ENCODE results near the gene MFAP2.
"Not testable (repeated sequence)": the region's sequence is repeated elsewhere in the genome, so short reads cannot be mapped to it uniquely, and the experiment has no call there.

Gene MFAP2

GRCh38 chr1:16971341-16972188 is 8.9 kb downstream of the MFAP2 start:
- Histone ChIP-seq H3K27ac (ENCODE audit: low read depth, low read length) (no peak overlapping the region), H3K4me1 (ENCODE audit: control insufficient read depth, insufficient read depth, low read length, unreplicated experiment) (peaks cover 8% of the 10 kb centered on the region), H3K27me3 (ENCODE audit: insufficient read depth, low read length) (no peaks in the 10 kb centered on the region), H2AFZ (ENCODE audit: low read length, unreplicated experiment) (no peak overlapping the region), H3K79me2 (ENCODE audit: control insufficient read depth, insufficient read depth, low read length, unreplicated experiment) (no peaks in the 10 kb centered on the region), H3K4me3 (ENCODE audit: low read depth, low read length) (no peak overlapping the region), H3K36me3 (ENCODE audit: insufficient read depth, low read length) (no peaks in the 10 kb centered on the region)

- H3K4me3 ChIP-seq (ENCODE audit: low read depth, low read length): no peak overlapping the region
- no peak overlapping the region for H2AFZ ChIP-seq (ENCODE audit: low read length, unreplicated experiment)
- H3K4me1 ChIP-seq (ENCODE audit: control insufficient read depth, insufficient read depth, low read length, unreplicated experiment): peaks cover 8% of the 10 kb centered on the region
- no peak overlapping the region for H3K27ac ChIP-seq (ENCODE audit: low read depth, low read length)
- H3K27me3 ChIP-seq (ENCODE audit: insufficient read depth, low read length): no peaks in the 10 kb centered on the region
- no peaks in the 10 kb centered on the region for H3K36me3 ChIP-seq (ENCODE audit: insufficient read depth, low read length)
- H3K79me2 ChIP-seq (ENCODE audit: control insufficient read depth, insufficient read depth, low read length, unreplicated experiment): no peaks in the 10 kb centered on the region
Measured at GRCh38 chr1:16970132-16970910, 10.1 kb downstream of the MFAP2 start.

GRCh38 chr1:16969651-16970050 is 10.8 kb downstream of the MFAP2 start:
- no peaks in the 10 kb centered on the region for H3K27me3 ChIP-seq (ENCODE audit: insufficient read depth, low read length)
- H2AFZ ChIP-seq (ENCODE audit: low read length, unreplicated experiment): no peak overlapping the region
- H3K4me3 ChIP-seq (ENCODE audit: low read depth, low read length): no peak overlapping the region
- peaks cover 8% of the 10 kb centered on the region for H3K4me1 ChIP-seq (ENCODE audit: control insufficient read depth, insufficient read depth, low read length, unreplicated experiment)
- H3K27ac ChIP-seq (ENCODE audit: low read depth, low read length): no peak overlapping the region
- no peaks in the 10 kb centered on the region for H3K36me3 ChIP-seq (ENCODE audit: insufficient read depth, low read length)
- no peaks in the 10 kb centered on the region for H3K79me2 ChIP-seq (ENCODE audit: control insufficient read depth, insufficient read depth, low read length, unreplicated experiment)

- Histone ChIP-seq H3K27ac (ENCODE audit: low read depth, low read length) (no peak overlapping the region), H3K4me1 (ENCODE audit: control insufficient read depth, insufficient read depth, low read length, unreplicated experiment) (peaks cover 8% of the 10 kb centered on the region), H2AFZ (ENCODE audit: low read length, unreplicated experiment) (no peak overlapping the region), H3K36me3 (ENCODE audit: insufficient read depth, low read length) (no peaks in the 10 kb centered on the region), H3K79me2 (ENCODE audit: control insufficient read depth, insufficient read depth, low read length, unreplicated experiment) (no peaks in the 10 kb centered on the region), H3K27me3 (ENCODE audit: insufficient read depth, low read length) (no peaks in the 10 kb centered on the region), H3K4me3 (ENCODE audit: low read depth, low read length) (no peak overlapping the region)
Measured at GRCh38 chr1:16969057-16969611, 11.3 kb downstream of the MFAP2 start.

GRCh38 chr1:16968372-16968771 is 12.0 kb downstream of the MFAP2 start:
- Histone ChIP-seq H2AFZ (ENCODE audit: low read length, unreplicated experiment) (no peak overlapping the region), H3K27ac (ENCODE audit: low read depth, low read length) (no peak overlapping the region), H3K4me3 (ENCODE audit: low read depth, low read length) (no peak overlapping the region), H3K4me1 (ENCODE audit: control insufficient read depth, insufficient read depth, low read length, unreplicated experiment) (peaks cover 8% of the 10 kb centered on the region), H3K79me2 (ENCODE audit: control insufficient read depth, insufficient read depth, low read length, unreplicated experiment) (no peaks in the 10 kb centered on the region), H3K27me3 (ENCODE audit: insufficient read depth, low read length) (no peaks in the 10 kb centered on the region), H3K36me3 (ENCODE audit: insufficient read depth, low read length) (no peaks in the 10 kb centered on the region)

- H2AFZ ChIP-seq (ENCODE audit: low read length, unreplicated experiment): no peak overlapping the region
- no peaks in the 10 kb centered on the region for H3K36me3 ChIP-seq (ENCODE audit: insufficient read depth, low read length)
- H3K27ac ChIP-seq (ENCODE audit: low read depth, low read length): no peak overlapping the region
- H3K79me2 ChIP-seq (ENCODE audit: control insufficient read depth, insufficient read depth, low read length, unreplicated experiment): no peaks in the 10 kb centered on the region
- H3K4me1 ChIP-seq (ENCODE audit: control insufficient read depth, insufficient read depth, low read length, unreplicated experiment): peaks cover 8% of the 10 kb centered on the region
- no peaks in the 10 kb centered on the region for H3K27me3 ChIP-seq (ENCODE audit: insufficient read depth, low read length)
- H3K4me3 ChIP-seq (ENCODE audit: low read depth, low read length): no peak overlapping the region
Measured at GRCh38 chr1:16967962-16968361, 12.5 kb downstream of the MFAP2 start.

GRCh38 chr1:16967095-16967575 is 13.3 kb downstream of the MFAP2 start:
- no peak overlapping the region for H2AFZ ChIP-seq (ENCODE audit: low read length, unreplicated experiment)
- H3K4me3 ChIP-seq (ENCODE audit: low read depth, low read length): no peak overlapping the region
- H3K27ac ChIP-seq (ENCODE audit: low read depth, low read length): no peak overlapping the region
- peaks cover 8% of the 10 kb centered on the region for H3K4me1 ChIP-seq (ENCODE audit: control insufficient read depth, insufficient read depth, low read length, unreplicated experiment)
- no peaks in the 10 kb centered on the region for H3K36me3 ChIP-seq (ENCODE audit: insufficient read depth, low read length)
- no peaks in the 10 kb centered on the region for H3K79me2 ChIP-seq (ENCODE audit: control insufficient read depth, insufficient read depth, low read length, unreplicated experiment)
- no peaks in the 10 kb centered on the region for H3K27me3 ChIP-seq (ENCODE audit: insufficient read depth, low read length)

GRCh38 chr1:16966282-16966681 is 14.1 kb downstream of the MFAP2 start:
- no peaks in the 10 kb centered on the region for H3K79me2 ChIP-seq (ENCODE audit: control insufficient read depth, insufficient read depth, low read length, unreplicated experiment)
- no peaks in the 10 kb centered on the region for H3K27me3 ChIP-seq (ENCODE audit: insufficient read depth, low read length)
- H2AFZ ChIP-seq (ENCODE audit: low read length, unreplicated experiment): no peak overlapping the region
- H3K4me3 ChIP-seq (ENCODE audit: low read depth, low read length): no peak overlapping the region
- peaks cover 8% of the 10 kb centered on the region for H3K4me1 ChIP-seq (ENCODE audit: control insufficient read depth, insufficient read depth, low read length, unreplicated experiment)
- no peak overlapping the region for H3K27ac ChIP-seq (ENCODE audit: low read depth, low read length)
- H3K36me3 ChIP-seq (ENCODE audit: insufficient read depth, low read length): no peaks in the 10 kb centered on the region

- H3K4me1 ChIP-seq (ENCODE audit: control insufficient read depth, insufficient read depth, low read length, unreplicated experiment): peaks cover 8% of the 10 kb centered on the region
- H3K27me3 ChIP-seq (ENCODE audit: insufficient read depth, low read length): no peaks in the 10 kb centered on the region
- no peak overlapping the region for H3K4me3 ChIP-seq (ENCODE audit: low read depth, low read length)
- H3K79me2 ChIP-seq (ENCODE audit: control insufficient read depth, insufficient read depth, low read length, unreplicated experiment): no peaks in the 10 kb centered on the region
- H3K36me3 ChIP-seq (ENCODE audit: insufficient read depth, low read length): no peaks in the 10 kb centered on the region
- H2AFZ ChIP-seq (ENCODE audit: low read length, unreplicated experiment): no peak overlapping the region
- no peak overlapping the region for H3K27ac ChIP-seq (ENCODE audit: low read depth, low read length)
Measured at GRCh38 chr1:16965486-16966067, 14.8 kb downstream of the MFAP2 start.

- H3K79me2 ChIP-seq (ENCODE audit: control insufficient read depth, insufficient read depth, low read length, unreplicated experiment); H3K27me3 ChIP-seq (ENCODE audit: insufficient read depth, low read length); H3K4me3 ChIP-seq (ENCODE audit: low read depth, low read length); H3K4me1 ChIP-seq (ENCODE audit: control insufficient read depth, insufficient read depth, low read length, unreplicated experiment); H2AFZ ChIP-seq (ENCODE audit: low read length, unreplicated experiment); H3K36me3 ChIP-seq (ENCODE audit: insufficient read depth, low read length); H3K27ac ChIP-seq (ENCODE audit: low read depth, low read length): not testable (repeated sequence)
Measured at GRCh38 chr1:16964169-16964568, 16.3 kb downstream of the MFAP2 start.
